CD14-positive monocyte (primary cell): ENCODE data around the gene LEAP2. TPM values are rescaled to one million over a fixed set of nuclear protein-coding genes. Genes with fewer than 3 reads are reported as not detected.

ENCODE experiments used
- DNase-seq, 3 donors: peaks; one replicate each; pipeline ENCODE4 v3.0.0-alpha.2; 2011 to 2022
- H2AFZ ChIP-seq: 2 replicates; pipeline ENCODE4 v1.6.0; 2012; ENCODE audit warnings: mild to moderate bottlenecking, low read depth, low read length, inconsistent platforms; ENCODE audit not compliant: insufficient read depth, poor library complexity, severe bottlenecking
- H3K27ac ChIP-seq, 2 donors: 1 replicate in 1 of 2; 2 replicates in 1 of 2; pipeline ENCODE4 v1.5.1; 2012 to 2013; ENCODE audit warnings: low read length in 2 of 2, control low read depth in 1 of 2, inconsistent platforms in 1 of 2, low read depth in 1 of 2, mild to moderate bottlenecking in 1 of 2
- H3K27me3 ChIP-seq, 2 donors: one replicate each; pipeline versions ENCODE4 v1.6.0 to v1.6.1; 2011 to 2013; ENCODE audit warnings: low read length in 2 of 2; ENCODE audit not compliant: control insufficient read depth in 2 of 2, insufficient read depth in 2 of 2
- H3K36me3 ChIP-seq, 2 donors: replicated peaks in 1 of 2; 1 replicate in 1 of 2; 2 replicates in 1 of 2; pipeline versions ENCODE4 v1.5.1 to v1.6.1; 2012 to 2013; ENCODE audit warnings: low read length in 2 of 2, control low read depth in 1 of 2, inconsistent platforms in 1 of 2, mild to moderate bottlenecking in 1 of 2; ENCODE audit not compliant: insufficient read depth in 2 of 2, control insufficient read depth in 1 of 2
- H3K4me1 ChIP-seq, 2 donors: 1 replicate in 1 of 2; 2 replicates in 1 of 2; pipeline versions ENCODE4 v1.5.1 to v1.6.1; 2012 to 2013; ENCODE audit warnings: low read length in 2 of 2, control low read depth in 1 of 2, inconsistent platforms in 1 of 2, mild to moderate bottlenecking in 1 of 2, moderate library complexity in 1 of 2; ENCODE audit not compliant: insufficient read depth in 2 of 2, control insufficient read depth in 1 of 2
- H3K4me2 ChIP-seq: replicated peaks from 2 replicates; pipeline ENCODE3; 2012; ENCODE audit warnings: low read length, moderate library complexity, mild to moderate bottlenecking; ENCODE audit not compliant: poor library complexity, severe bottlenecking; ENCODE audit errors: extremely low read depth
- H3K4me3 ChIP-seq, 3 experiments: fragments of 200-600 bp in 1 of 3; sonication (generic) in 1 of 3; replicated peaks in 1 of 3; 1 replicate in 2 of 3; 2 replicates in 1 of 3; pipeline ENCODE4 v1.5.1; 2011 to 2013; ENCODE audit warnings: low read length in 3 of 3, mild to moderate bottlenecking in 3 of 3, control low read depth in 2 of 3, low read depth in 2 of 3, inconsistent platforms in 1 of 3, moderate library complexity in 1 of 3
- H3K79me2 ChIP-seq: 2 replicates; pipeline ENCODE4 v1.6.0; 2012; ENCODE audit warnings: mild to moderate bottlenecking, control low read depth, inconsistent platforms, low read length, moderate library complexity; ENCODE audit not compliant: insufficient read depth
- H3K9ac ChIP-seq: 2 replicates; pipeline ENCODE4 v1.6.0; 2017; ENCODE audit warnings: low read length, mild to moderate bottlenecking; ENCODE audit not compliant: insufficient read depth, poor library complexity, severe bottlenecking
- H3K9me3 ChIP-seq, 2 donors: replicated peaks in 1 of 2; 1 replicate in 1 of 2; 2 replicates in 1 of 2; pipeline versions ENCODE4 v1.5.1 to v1.6.1; 2012 to 2013; ENCODE audit warnings: low read length in 2 of 2, control low read depth in 1 of 2; ENCODE audit not compliant: control insufficient read depth in 1 of 2, insufficient read depth in 1 of 2
- H4K20me1 ChIP-seq: 2 replicates; pipeline ENCODE4 v1.6.0; 2012; ENCODE audit warnings: mild to moderate bottlenecking, low read length, control low read depth, moderate library complexity; ENCODE audit not compliant: insufficient read depth
- H3K27ac Mint-ChIP-seq, 7 donors: one replicate each; pipeline ENCODE4 v1.8.0; 2020; ENCODE audit warnings: mild to moderate bottlenecking in 7 of 7, mixed read lengths in 7 of 7, moderate library complexity in 6 of 7, inconsistent platforms in 2 of 7
- H3K27me3 Mint-ChIP-seq, 3 donors: one replicate each; pipeline ENCODE4 v1.8.0; 2021 to 2022; ENCODE audit warnings: low read depth in 3 of 3, mild to moderate bottlenecking in 3 of 3, mixed read lengths in 3 of 3, moderate library complexity in 3 of 3, inconsistent platforms in 1 of 3
- H3K36me3 Mint-ChIP-seq, 2 donors: one replicate each; pipeline ENCODE4 v1.8.0; 2020; ENCODE audit warnings: mixed read lengths in 2 of 2, inconsistent platforms in 1 of 2, mild to moderate bottlenecking in 1 of 2
- H3K4me1 Mint-ChIP-seq: one replicate; pipeline ENCODE4 v1.8.0; 2020; ENCODE audit warnings: mild to moderate bottlenecking, mixed read lengths
- H3K4me3 Mint-ChIP-seq, 2 donors: one replicate each; pipeline ENCODE4 v1.8.0; 2020; ENCODE audit warnings: mild to moderate bottlenecking in 2 of 2, mixed read lengths in 2 of 2, moderate library complexity in 1 of 2
- H3K9me3 Mint-ChIP-seq, 7 donors: one replicate each; pipeline ENCODE4 v1.8.0; 2020 to 2022; ENCODE audit warnings: mixed read lengths in 7 of 7, mild to moderate bottlenecking in 6 of 7, moderate library complexity in 6 of 7, inconsistent platforms in 2 of 7
- CTCF ChIP-seq: fragments of 200-600 bp; IDR thresholded peaks from one replicate; pipeline ENCODE4 v1.8.0; 2022; ENCODE audit warnings: antibody characterized with exemption, mild to moderate bottlenecking
- WGBS: methylation state at CpG from one replicate; pipeline ENCODE4 v1.1.5; 2013; ENCODE audit warnings: missing lambda C conversion rate; ENCODE audit not compliant: insufficient coverage; 5-methylcytosine and 5-hydroxymethylcytosine counted together
- intact Hi-C, 2 donors: fragments of 100-400 bp; cut with micrococcal nuclease; formaldehyde crosslinking; loops; one replicate each; pipeline versions ENCODE4 v1.15.0 to v1.15.1; 2023
- polyA plus RNA-seq, 3 donors: library from polyadenylated mRNA; depleted of rRNA in 1 of 3; unstranded in 2 of 3; stranded (reverse) in 1 of 3; fragments of 300-500 nt in 2 of 3; fragments of >200 nt in 1 of 3; fragmentation: Illumina TruSeq in 2 of 3; gene quantifications; 1 replicate in 2 of 3; 2 replicates in 1 of 3; pipeline ENCODE4 v1.2.3, GENCODE V29; 2012 to 2021

Gene LEAP2
- polyA plus RNA-seq, 3 donors = 0.59 to 2.3 (median 0.88) TPM

GRCh38 chr5:132866342-132867045 is 7.0 kb upstream of the LEAP2 start, which contains the start of the genes GDF9 and UQCRQ:
Gene GDF9, minus strand, starts transcription at chr5:132866469. Its CDS starts 1,936 bp downstream, at chr5:132864533.
Gene UQCRQ, plus strand, starts transcription at chr5:132866642. Its CDS starts 240 bp downstream, at chr5:132866882.
- Histone ChIP-seq H3K27me3 (no peaks in the 10 kb centered on the region), H3K9me3 (no peaks in the 10 kb centered on the region), H3K36me3 (peaks cover 13 to 38% of the 10 kb centered on the region in 2 donors), H3K4me3 (peak within 1 kb of the TSS; percentile 47 to 87 (median 78)), H3K27ac (peak within 1 kb of the TSS; percentile 92 to 97), H3K79me2 (peaks cover 17% of the 10 kb centered on the region), H4K20me1 (no peaks in the 10 kb centered on the region), H3K4me1 (peaks cover 14 to 33% of the 10 kb centered on the region in 2 donors), H3K9ac (peak within 1 kb of the TSS; percentile 91), H2AFZ (peak within 1 kb of the TSS; percentile 91), H3K4me2 (peak within 1 kb of the TSS; percentile 90)
- TF ChIP-seq CTCF = no peak
- peak; percentile 99 to 100 (median 100) for DNase-seq
- H3K36me3 Mint-ChIP-seq = peaks cover 19 to 30% of the 10 kb centered on the region in 2 donors
- H3K4me1 Mint-ChIP-seq = peaks cover 19% of the 10 kb centered on the region
- peak within 1 kb of the TSS; percentile 96 to 99 for H3K4me3 Mint-ChIP-seq
- no peaks in the 10 kb centered on the region for H3K9me3 Mint-ChIP-seq
- WGBS = under 1% methylated on average over 53 of the region's 55 CpGs
- H3K27me3 Mint-ChIP-seq = peaks cover 3 to 4% (median 4%) of the 10 kb centered on the region in 3 donors
- intact Hi-C loops = loop anchor here (5.0 to 10.0 kb wide), 2 partner anchors 186 to 572 kb away; partner anchors contain the start of genes HSPA4 (in 1 of the 2) and SLC22A4 (in 1 of the 2)
- H3K27ac Mint-ChIP-seq = peak within 1 kb of the TSS; percentile 94 to 100 (median 99)

- WGBS = 5% methylated on average over 11 of the region's 13 CpGs
These were observed 6.4 kb upstream of the LEAP2 start for GRCh38 chr5:132867046-132867451.

More at GRCh38 chr5:132867046-132867451, 6.4 kb upstream of the LEAP2 start:
- no peaks in the 10 kb centered on the region for H3K27me3 ChIP-seq
- Mint-ChIP-seq H3K27ac (peak overlapping the region; percentile 94 to 100 (median 99)), H3K36me3 (peaks cover 19 to 34% of the 10 kb centered on the region in 2 donors), H3K9me3 (no peaks in the 10 kb centered on the region), H3K27me3 (peaks cover 2% of the 10 kb centered on the region in 3 donors), H3K4me3 (peak overlapping the region; percentile 96 to 99), H3K4me1 (peaks cover 19% of the 10 kb centered on the region)
- peaks cover 14 to 33% of the 10 kb centered on the region in 2 donors for H3K4me1 ChIP-seq
- peak overlapping the region; percentile 90 for H3K4me2 ChIP-seq
- intact Hi-C loops = loop anchor here (5.0 to 10.0 kb wide), 2 partner anchors 185 to 572 kb away; partner anchors contain the start of genes HSPA4 (in 1 of the 2) and SLC22A4 (in 1 of the 2)
- no peak for TF ChIP-seq CTCF
- peak overlapping the region; percentile 92 to 97 for H3K27ac ChIP-seq
- H3K36me3 ChIP-seq = peaks cover 13 to 44% of the 10 kb centered on the region in 2 donors
- peak overlapping the region; percentile 47 to 87 (median 78) for H3K4me3 ChIP-seq
- H3K9ac ChIP-seq = peak overlapping the region; percentile 91
- no peak for DNase-seq
- no peaks in the 10 kb centered on the region for H4K20me1 ChIP-seq
- H3K9me3 ChIP-seq = no peaks in the 10 kb centered on the region
- peaks cover 17% of the 10 kb centered on the region for H3K79me2 ChIP-seq
- peak overlapping the region; percentile 91 for H2AFZ ChIP-seq
